ENCODE data around the gene DLG2. TPM values are rescaled to one million over a fixed set of nuclear protein-coding genes. Genes with fewer than 3 reads are reported as not detected.

Gene DLG2
- total and polyA plus RNA-seq, 2 of the 8 experiments (the other 6 are each of a cell fraction or from before 2014, with no cell fraction given), result 1.7 to 14.3 TPM

- TF ChIP-seq SIX5 (IDR thresholded peaks at IDR 0.05; ENCODE audit: low read depth, low read length), result no peak
Observed at GRCh38 chr11:83951521-83951920, 1675.6 kb downstream of the DLG2 start (continued).

GRCh38 chr11:83948200-83948599, 1678.9 kb downstream of the DLG2 start:
- Histone ChIP-seq H4K91ac (replicated peaks; ENCODE audit: insufficient read length, low read length) (no peak overlapping the region), H4K5ac (ENCODE audit: insufficient read length, low read depth, low read length) (no peak overlapping the region), H3K4me2 (ENCODE audit: insufficient read depth in 1 of 2, low read depth in 2 of 2, low read length in 2 of 2) (no peak overlapping the region), H3K4ac (replicated peaks; ENCODE audit: insufficient read length, low read depth, low read length) (no peak overlapping the region), H2BK120ac (replicated peaks; ENCODE audit: low read depth, low read length) (no peak overlapping the region), H4K20me1 (replicated peaks in 1 of 2; ENCODE audit: control insufficient read depth in 1 of 2, insufficient read depth in 2 of 2, low read length in 2 of 2) (no peaks in the 10 kb centered on the region), H3K23me2 (ENCODE audit: low read depth, low read length) (no peaks in the 10 kb centered on the region), H3K79me1 (ENCODE audit: low read depth, low read length) (no peaks in the 10 kb centered on the region), H3K9ac (replicated peaks in 1 of 4; ENCODE audit: extremely low read depth in 1 of 4, low read depth in 3 of 4, low read length in 3 of 4) (no peak overlapping the region), H2BK20ac (ENCODE audit: low read length) (no peak overlapping the region), H3K27me3 (replicated peaks in 1 of 4; ENCODE audit: control insufficient read depth in 3 of 4, extremely low read depth in 1 of 4, insufficient read depth in 3 of 4, low read length in 3 of 4) (no peaks in the 10 kb centered on the region), H3K56ac (replicated peaks; ENCODE audit: insufficient read length, low read depth, low read length) (no peak overlapping the region), H3K18ac (ENCODE audit: extremely low read depth, low read length) (no peak overlapping the region), H2BK15ac (ENCODE audit: low read length) (no peak overlapping the region), H3K4me1 (replicated peaks in 1 of 4; ENCODE audit: control insufficient read depth in 3 of 4, insufficient read depth in 4 of 4, low read length in 3 of 4) (peaks cover 0 to 2% (median under 1%) of the 10 kb centered on the region in 4 experiments; a peak in 3 of 7 replicates), H3K23ac (ENCODE audit: insufficient read length) (no peak overlapping the region), H3K9me3 (ENCODE audit: insufficient read depth in 2 of 2, low read depth in 1 of 2, low read length in 1 of 2) (no peaks in the 10 kb centered on the region), H3K14ac (ENCODE audit: insufficient read length) (no peak overlapping the region), H3K4me3 (ENCODE audit: extremely low read depth in 1 of 4, insufficient read depth in 2 of 4, low read depth in 3 of 4, low read length in 4 of 4) (peak overlapping the region in 1 of 4 experiments; percentile 10; a peak in 1 of 8 replicates), H3K27ac (ENCODE audit: low read depth, low read length) (no peak overlapping the region), H2BK5ac (ENCODE audit: low read depth, low read length) (no peak overlapping the region), H2AK5ac (ENCODE audit: low read depth, low read length) (no peak overlapping the region), H2AFZ (ENCODE audit: low read length) (no peak overlapping the region), H2BK12ac (ENCODE audit: low read depth, low read length) (no peak overlapping the region), H3K79me2 (ENCODE audit: control insufficient read depth in 1 of 2, insufficient read depth in 2 of 2, low read length in 2 of 2) (no peaks in the 10 kb centered on the region), H4K8ac (ENCODE audit: extremely low read depth, insufficient read depth, low read length) (no peak overlapping the region), H3K36me3 (ENCODE audit: control insufficient read depth in 2 of 4, insufficient read depth in 4 of 4, low read length in 3 of 4) (no peaks in the 10 kb centered on the region)
- FAIRE-seq (peak; percentile 68), DNase-seq (ENCODE audit: low read depth in 1 of 2, low spot score in 2 of 2) (no peak)
- POLR2A ChIA-PET (ENCODE audit: partially characterized antibody), result no interaction called here
- TF ChIP-seq CHD2 (IDR thresholded peaks at IDR 0.05; ENCODE audit: low read length) (no peak), NANOG (IDR thresholded peaks at IDR 0.05; ENCODE audit: insufficient read depth, low read depth, low read length, poor library complexity, severe bottlenecking) (peak; percentile 49)
- CTCF ChIA-PET (ENCODE audit: partially characterized antibody), result interaction anchor here (0.6 to 1.2 kb wide), 4 partner anchors 37 to 596 kb away, joined by 3 read pairs; no protein-coding TSS in a partner anchor
